ES-I3 (cell line): Measurements from ENCODE around the gene BBX.
"Not testable (repeated sequence)": the region's sequence is repeated elsewhere in the genome, so short reads cannot be mapped to it uniquely, and the experiment has no call there.

Source experiments
- H3K36me3 ChIP-seq: 2 replicates; pipeline ENCODE4 v1.6.1; 2013; ENCODE audit warnings: mild to moderate bottlenecking, low read length, control low read depth, moderate library complexity; ENCODE audit not compliant: insufficient read depth
- H3K4me1 ChIP-seq: 2 replicates; pipeline ENCODE4 v1.6.1; 2013; ENCODE audit warnings: mild to moderate bottlenecking, control low read depth, low read length; ENCODE audit not compliant: insufficient read depth
- H3K9ac ChIP-seq: 2 replicates; pipeline ENCODE4 v1.6.1; 2013; ENCODE audit warnings: low read depth, mild to moderate bottlenecking, low read length, moderate library complexity
- H3K9me3 ChIP-seq: 2 replicates; pipeline ENCODE4 v1.6.1; 2013; ENCODE audit warnings: mild to moderate bottlenecking, low read length, moderate library complexity; ENCODE audit not compliant: control insufficient read depth, insufficient read depth

Gene BBX

GRCh38 chr3:107562969-107563529 lies 40.3 kb downstream of the BBX start:
- Histone ChIP-seq H3K9ac (no peak overlapping the region), H3K4me1 (no peaks in the 10 kb centered on the region), H3K9me3 (no peaks in the 10 kb centered on the region), H3K36me3 (no peaks in the 10 kb centered on the region)

GRCh38 chr3:107565244-107565643 lies 42.5 kb downstream of the BBX start:
- H3K36me3 ChIP-seq, H3K9ac ChIP-seq, H3K4me1 ChIP-seq, H3K9me3 ChIP-seq: not testable (repeated sequence)

- not testable (repeated sequence) for H3K4me1 ChIP-seq, H3K9me3 ChIP-seq, H3K9ac ChIP-seq, H3K36me3 ChIP-seq
These were observed 48.3 kb downstream of the BBX start for GRCh38 chr3:107571089-107571488.

- not testable (repeated sequence) for H3K36me3 ChIP-seq, H3K4me1 ChIP-seq, H3K9ac ChIP-seq, H3K9me3 ChIP-seq
These were observed 48.7 kb downstream of the BBX start for GRCh38 chr3:107571492-107571891.

- H3K9ac ChIP-seq = no peak overlapping the region
- H3K4me1 ChIP-seq = peaks cover 13% of the 10 kb centered on the region
- no peaks in the 10 kb centered on the region for H3K9me3 ChIP-seq
- H3K36me3 ChIP-seq = no peaks in the 10 kb centered on the region
These were observed 51.9 kb downstream of the BBX start for GRCh38 chr3:107574650-107575049.

- H3K9me3 ChIP-seq = no peaks in the 10 kb centered on the region
- no peak overlapping the region for H3K9ac ChIP-seq
- H3K4me1 ChIP-seq = peaks cover 24% of the 10 kb centered on the region
- H3K36me3 ChIP-seq = no peaks in the 10 kb centered on the region
These were observed 55.3 kb downstream of the BBX start for GRCh38 chr3:107578091-107578490.

- Histone ChIP-seq H3K9me3 (no peaks in the 10 kb centered on the region), H3K4me1 (peaks cover 24% of the 10 kb centered on the region), H3K9ac (no peak overlapping the region), H3K36me3 (no peaks in the 10 kb centered on the region)
These were observed 55.8 kb downstream of the BBX start for GRCh38 chr3:107578523-107578922.

GRCh38 chr3:107579371-107579770 lies 56.6 kb downstream of the BBX start:
- H3K36me3 ChIP-seq = no peaks in the 10 kb centered on the region
- H3K9ac ChIP-seq = no peak overlapping the region
- H3K9me3 ChIP-seq = no peaks in the 10 kb centered on the region
- H3K4me1 ChIP-seq = peaks cover 24% of the 10 kb centered on the region

GRCh38 chr3:107581230-107581629 lies 58.5 kb downstream of the BBX start:
- Histone ChIP-seq H3K4me1 (peaks cover 24% of the 10 kb centered on the region), H3K9me3 (no peaks in the 10 kb centered on the region), H3K36me3 (no peaks in the 10 kb centered on the region), H3K9ac (no peak overlapping the region)

GRCh38 chr3:107588217-107588616 lies 65.5 kb downstream of the BBX start:
- Histone ChIP-seq H3K9ac (no peak overlapping the region), H3K4me1 (no peaks in the 10 kb centered on the region), H3K36me3 (no peaks in the 10 kb centered on the region), H3K9me3 (no peaks in the 10 kb centered on the region)

GRCh38 chr3:107589454-107589853 lies 66.7 kb downstream of the BBX start:
- H3K4me1 ChIP-seq = no peaks in the 10 kb centered on the region
- H3K9ac ChIP-seq = no peak overlapping the region
- no peaks in the 10 kb centered on the region for H3K9me3 ChIP-seq
- H3K36me3 ChIP-seq = no peaks in the 10 kb centered on the region

- Histone ChIP-seq H3K9me3 (no peaks in the 10 kb centered on the region), H3K4me1 (peaks cover 2% of the 10 kb centered on the region; the same call in 1 of the 2 replicates), H3K9ac (no peak overlapping the region), H3K36me3 (no peaks in the 10 kb centered on the region)
These were observed 68.0 kb downstream of the BBX start for GRCh38 chr3:107590786-107591185.

GRCh38 chr3:107592073-107592472 lies 69.3 kb downstream of the BBX start:
- Histone ChIP-seq H3K9ac (no peak overlapping the region), H3K9me3 (no peaks in the 10 kb centered on the region), H3K4me1 (peaks cover 11% of the 10 kb centered on the region; the same call in 1 of the 2 replicates), H3K36me3 (no peaks in the 10 kb centered on the region)

- Histone ChIP-seq H3K4me1 (peaks cover 32% of the 10 kb centered on the region), H3K9ac (no peak overlapping the region), H3K9me3 (no peaks in the 10 kb centered on the region), H3K36me3 (no peaks in the 10 kb centered on the region)
These were observed 72.1 kb downstream of the BBX start for GRCh38 chr3:107594870-107595269.

GRCh38 chr3:107596639-107597038 lies 73.9 kb downstream of the BBX start:
- Histone ChIP-seq H3K36me3 (no peaks in the 10 kb centered on the region), H3K9me3 (no peaks in the 10 kb centered on the region), H3K4me1 (peaks cover 35% of the 10 kb centered on the region)

More at GRCh38 chr3:107596639-107597038, 73.9 kb downstream of the BBX start:
- no peak overlapping the region for H3K9ac ChIP-seq
